HEK293 (cell line): ENCODE measurements around the gene RAI14.
A peak's percentile ranks its signal among the peaks of the same experiment; 100 is the strongest.
"Not testable (repeated sequence)": the region's sequence is repeated elsewhere in the genome, so short reads cannot be mapped to it uniquely, and the experiment has no call there.

ENCODE experiments used
- CTCF ChIA-PET: fragments of 350-600 bp; formaldehyde crosslinking; extraction: SDS; loops from one replicate; lab custom pipeline; 2021; ENCODE audit warnings: antibody characterized with exemption; lab: Yijun Ruan, JAX
- POLR2A ChIA-PET: fragments of 300-600 bp; formaldehyde crosslinking; extraction: SDS; loops from one replicate; lab custom pipeline; 2020; ENCODE audit warnings: antibody characterized with exemption, inconsistent platforms; lab: Yijun Ruan, JAX
- H3K27ac ChIP-seq: fragments of 200-500 bp; sonication (Bioruptor generic); 2 replicates; pipeline ENCODE4 v1.5.1; 2014; ENCODE audit warnings: low read depth, low read length, control low read depth, inconsistent platforms; ENCODE audit errors: extremely low read depth
- H3K36me3 ChIP-seq, 2 experiments: fragments of 200-500 bp in 1 of 2; sonication (Bioruptor generic) in 1 of 2; 1 replicate in 1 of 2; 2 replicates in 1 of 2; pipeline ENCODE4 v1.5.1; 2014 to 2017; ENCODE audit warnings: inconsistent platforms in 2 of 2, low read length in 2 of 2; ENCODE audit not compliant: control insufficient read depth in 2 of 2, insufficient read depth in 1 of 2
- H3K4me1 ChIP-seq: fragments of 200-500 bp; sonication (Bioruptor generic); 2 replicates; pipeline ENCODE4 v1.5.1; 2014; ENCODE audit warnings: mild to moderate bottlenecking, low read length, inconsistent platforms; ENCODE audit not compliant: control insufficient read depth, insufficient read depth
- H3K4me3 ChIP-seq: 2 replicates; pipeline ENCODE4 v1.5.1; 2011; ENCODE audit warnings: low read depth, mild to moderate bottlenecking, control low read depth, low read length, moderate library complexity
- H3K9me3 ChIP-seq: fragments of 200-500 bp; sonication (Bioruptor generic); 2 replicates; pipeline ENCODE4 v1.5.1; 2014; ENCODE audit warnings: low read depth, low read length, inconsistent platforms; ENCODE audit not compliant: control insufficient read depth, insufficient read depth
- GLIS1 ChIP-seq: fragments of 450-650 bp; formaldehyde crosslinking; IDR thresholded peaks from 2 replicates; pipeline ENCODE4 v1.5.1; 2016; ENCODE audit warnings: missing biosample characterization, missing genetic modification characterization
- HOXC10 ChIP-seq: sonication (generic); formaldehyde crosslinking; IDR thresholded peaks from 2 replicates; pipeline ENCODE4 v1.8.1; 2023; ENCODE audit warnings: mild to moderate bottlenecking, missing genetic modification reagents
- KLF8 ChIP-seq: fragments of 450-650 bp; formaldehyde crosslinking; IDR thresholded peaks from 2 replicates; pipeline ENCODE4 v1.5.1; 2016; ENCODE audit warnings: missing biosample characterization, missing genetic modification characterization
- SETDB1 ChIP-seq: IDR thresholded peaks from one replicate; pipeline ENCODE4 v1.6.1; 2017; ENCODE audit warnings: mild to moderate bottlenecking, low read length, moderate library complexity, mixed read lengths; ENCODE audit not compliant: insufficient read length
- SP3 ChIP-seq: fragments of 450-650 bp; formaldehyde crosslinking; IDR thresholded peaks from 2 replicates; pipeline ENCODE4 v1.5.1; 2016; ENCODE audit warnings: missing biosample characterization, missing genetic modification characterization
- TCF7L2 ChIP-seq: IDR thresholded peaks from 2 replicates; pipeline ENCODE4 v1.6.1; 2011; ENCODE audit warnings: low read depth, mild to moderate bottlenecking, inconsistent platforms, low read length, moderate library complexity, borderline replicate concordance
- ZNF132 ChIP-seq: fragments of 450-650 bp; formaldehyde crosslinking; IDR thresholded peaks from 2 replicates; pipeline ENCODE4 v1.5.1; 2017; ENCODE audit warnings: missing biosample characterization, missing genetic modification characterization, borderline replicate concordance
- ZNF184 ChIP-seq: fragments of 450-650 bp; IDR thresholded peaks from 2 replicates; pipeline ENCODE4 v1.5.1; 2018; ENCODE audit warnings: missing biosample characterization, mild to moderate bottlenecking, missing genetic modification characterization
- ZNF211 ChIP-seq: fragments of 450-650 bp; formaldehyde crosslinking; IDR thresholded peaks from 2 replicates; pipeline ENCODE4 v1.5.1; 2016; ENCODE audit warnings: low read depth, missing biosample characterization, missing genetic modification characterization
- ZNF223 ChIP-seq: fragments of 450-650 bp; formaldehyde crosslinking; IDR thresholded peaks from 2 replicates; pipeline ENCODE4 v1.5.1; 2016; ENCODE audit warnings: missing biosample characterization, missing genetic modification characterization
- ZNF324 ChIP-seq: fragments of 450-650 bp; formaldehyde crosslinking; IDR thresholded peaks from 2 replicates; pipeline ENCODE4 v1.5.1; 2016; ENCODE audit warnings: missing biosample characterization, missing genetic modification characterization
- ZNF398 ChIP-seq: fragments of 450-650 bp; formaldehyde crosslinking; IDR thresholded peaks from 2 replicates; pipeline ENCODE4 v1.5.1; 2017; ENCODE audit warnings: missing biosample characterization, missing genetic modification characterization
- ZNF560 ChIP-seq: fragments of 450-650 bp; formaldehyde crosslinking; IDR thresholded peaks from 2 replicates; pipeline ENCODE4 v1.5.1; 2017; ENCODE audit warnings: missing biosample characterization, missing genetic modification characterization, borderline replicate concordance
- ZNF585B ChIP-seq: fragments of 450-650 bp; formaldehyde crosslinking; IDR thresholded peaks from 2 replicates; pipeline ENCODE4 v1.5.1; 2016; ENCODE audit warnings: missing biosample characterization, missing genetic modification characterization
- ZNF610 ChIP-seq: fragments of 450-650 bp; formaldehyde crosslinking; IDR thresholded peaks from 2 replicates; pipeline ENCODE4 v1.5.1; 2016; ENCODE audit warnings: missing biosample characterization, missing genetic modification characterization, borderline replicate concordance
- ZNF621 ChIP-seq: fragments of 450-650 bp; formaldehyde crosslinking; IDR thresholded peaks from 2 replicates; pipeline ENCODE4 v1.5.1; 2017; ENCODE audit warnings: missing biosample characterization, missing genetic modification characterization
- ZNF747 ChIP-seq: fragments of 450-650 bp; formaldehyde crosslinking; IDR thresholded peaks from 2 replicates; pipeline ENCODE4 v1.5.1; 2016; ENCODE audit warnings: missing biosample characterization, missing genetic modification characterization
- ZNF777 ChIP-seq: fragments of 450-650 bp; formaldehyde crosslinking; IDR thresholded peaks from 2 replicates; pipeline ENCODE4 v1.5.1; 2017; ENCODE audit warnings: missing biosample characterization, missing genetic modification characterization, borderline replicate concordance
- TF ChIP-seq, protein P1 (sequence below): fragments of 450-650 bp; formaldehyde crosslinking; IDR thresholded peaks from 2 replicates; pipeline ENCODE4 v1.5.1; 2017; ENCODE audit warnings: missing biosample characterization, missing genetic modification characterization
- TF ChIP-seq, protein P2 (sequence below): fragments of 450-650 bp; IDR thresholded peaks from 2 replicates; pipeline ENCODE4 v1.5.1; 2018; ENCODE audit warnings: missing biosample characterization, mild to moderate bottlenecking, missing genetic modification characterization
- TF ChIP-seq, protein P3 (sequence below): fragments of 450-650 bp; formaldehyde crosslinking; IDR thresholded peaks from 2 replicates; pipeline ENCODE4 v1.5.1; 2016; ENCODE audit warnings: missing biosample characterization, missing genetic modification characterization

Gene RAI14

DNA sequence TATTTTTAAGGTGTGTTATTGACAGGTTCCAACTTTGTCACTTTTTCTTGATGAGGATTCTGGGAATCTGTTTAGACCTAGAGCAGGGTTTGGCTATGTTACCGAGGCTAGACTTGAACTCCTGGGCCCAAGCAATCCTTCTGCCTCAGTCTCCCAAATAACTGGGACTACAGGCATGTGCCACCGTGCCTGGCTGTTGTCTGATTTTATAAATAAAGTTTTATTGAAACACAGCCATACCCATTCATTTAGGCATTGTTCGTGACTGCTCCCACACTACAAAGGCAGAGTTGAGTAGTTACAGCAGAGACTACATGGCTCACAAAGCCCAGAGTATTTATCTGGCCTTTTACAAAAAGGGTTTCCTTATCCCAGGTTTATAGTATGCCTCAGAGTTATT is 102.4 kb downstream of the RAI14 start:
- ChIA-PET POLR2A (no interaction called here), CTCF (no interaction called here)
- Histone ChIP-seq H3K36me3 (peaks cover 13 to 31% of the 10 kb centered on the region in 2 experiments), H3K4me1 (peaks cover 3% of the 10 kb centered on the region; the same call in 1 of the 2 replicates), H3K27ac (no peak overlapping the region), H3K9me3 (no peaks in the 10 kb centered on the region), H3K4me3 (no peak overlapping the region)
- TF ChIP-seq ZNF560 (tag by site-specific recombination) (no peak), TCF7L2 (no peak), ZNF324 (no peak), ZNF621 (tag by site-specific recombination) (no peak), ZNF223 (tag by site-specific recombination) (no peak), ZNF132 (tag by site-specific recombination) (no peak), ZNF777 (tag by site-specific recombination) (no peak)
- TF ChIP-seq, protein P1, sequence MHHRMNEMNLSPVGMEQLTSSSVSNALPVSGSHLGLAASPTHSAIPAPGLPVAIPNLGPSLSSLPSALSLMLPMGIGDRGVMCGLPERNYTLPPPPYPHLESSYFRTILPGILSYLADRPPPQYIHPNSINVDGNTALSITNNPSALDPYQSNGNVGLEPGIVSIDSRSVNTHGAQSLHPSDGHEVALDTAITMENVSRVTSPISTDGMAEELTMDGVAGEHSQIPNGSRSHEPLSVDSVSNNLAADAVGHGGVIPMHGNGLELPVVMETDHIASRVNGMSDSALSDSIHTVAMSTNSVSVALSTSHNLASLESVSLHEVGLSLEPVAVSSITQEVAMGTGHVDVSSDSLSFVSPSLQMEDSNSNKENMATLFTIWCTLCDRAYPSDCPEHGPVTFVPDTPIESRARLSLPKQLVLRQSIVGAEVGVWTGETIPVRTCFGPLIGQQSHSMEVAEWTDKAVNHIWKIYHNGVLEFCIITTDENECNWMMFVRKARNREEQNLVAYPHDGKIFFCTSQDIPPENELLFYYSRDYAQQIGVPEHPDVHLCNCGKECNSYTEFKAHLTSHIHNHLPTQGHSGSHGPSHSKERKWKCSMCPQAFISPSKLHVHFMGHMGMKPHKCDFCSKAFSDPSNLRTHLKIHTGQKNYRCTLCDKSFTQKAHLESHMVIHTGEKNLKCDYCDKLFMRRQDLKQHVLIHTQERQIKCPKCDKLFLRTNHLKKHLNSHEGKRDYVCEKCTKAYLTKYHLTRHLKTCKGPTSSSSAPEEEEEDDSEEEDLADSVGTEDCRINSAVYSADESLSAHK (tag by site-specific recombination): no peak

GRCh38 chr5:34759213-34759612 is 103.1 kb downstream of the RAI14 start:
- H3K9me3 ChIP-seq, H3K27ac ChIP-seq, POLR2A ChIA-PET, H3K4me1 ChIP-seq: not testable (repeated sequence)
- H3K36me3 ChIP-seq: peaks cover 18 to 38% of the 10 kb centered on the region in 2 experiments
- TF ChIP-seq ZNF610 (tag by site-specific recombination): peak; percentile 92
- TF ChIP-seq, all 188 proteins: peak for 1; not testable (repeated sequence) for 187
- CTCF ChIA-PET: interaction anchor here (0.8 kb wide), 1 partner anchor 139 kb away, joined by 3 read pairs; no protein-coding TSS in a partner anchor
- not testable (repeated sequence) for H3K4me3 ChIP-seq

GRCh38 chr5:34765662-34766061 is 109.5 kb downstream of the RAI14 start:
- Histone ChIP-seq H3K36me3 (peaks cover 5 to 29% of the 10 kb centered on the region in 2 experiments; a peak in 2 of 3 replicates), H3K9me3 (no peaks in the 10 kb centered on the region), H3K4me1 (peaks cover 3% of the 10 kb centered on the region; the same call in 1 of the 2 replicates), H3K27ac (no peak overlapping the region), H3K4me3 (no peak overlapping the region)
- ChIA-PET CTCF (interaction anchor here (0.8 kb wide), 1 partner anchor 1560 kb away, joined by 4 read pairs; no protein-coding TSS in a partner anchor), POLR2A (no interaction called here)
- TF ChIP-seq, protein P2, sequence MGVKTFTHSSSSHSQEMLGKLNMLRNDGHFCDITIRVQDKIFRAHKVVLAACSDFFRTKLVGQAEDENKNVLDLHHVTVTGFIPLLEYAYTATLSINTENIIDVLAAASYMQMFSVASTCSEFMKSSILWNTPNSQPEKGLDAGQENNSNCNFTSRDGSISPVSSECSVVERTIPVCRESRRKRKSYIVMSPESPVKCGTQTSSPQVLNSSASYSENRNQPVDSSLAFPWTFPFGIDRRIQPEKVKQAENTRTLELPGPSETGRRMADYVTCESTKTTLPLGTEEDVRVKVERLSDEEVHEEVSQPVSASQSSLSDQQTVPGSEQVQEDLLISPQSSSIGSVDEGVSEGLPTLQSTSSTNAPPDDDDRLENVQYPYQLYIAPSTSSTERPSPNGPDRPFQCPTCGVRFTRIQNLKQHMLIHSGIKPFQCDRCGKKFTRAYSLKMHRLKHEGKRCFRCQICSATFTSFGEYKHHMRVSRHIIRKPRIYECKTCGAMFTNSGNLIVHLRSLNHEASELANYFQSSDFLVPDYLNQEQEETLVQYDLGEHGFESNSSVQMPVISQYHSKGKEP (tag by site-specific recombination): no peak
- TF ChIP-seq SETDB1: no peak
- no peak for TF ChIP-seq GLIS1 (tag by site-specific recombination)
- TF ChIP-seq ZNF585B (tag by site-specific recombination): peak; percentile 99

- CTCF ChIA-PET: interaction anchor here (0.6 to 0.7 kb wide), 2 partner anchors 147 to 157 kb away, joined by 4 to 9 read pairs; no protein-coding TSS in a partner anchor
- peaks cover 3% of the 10 kb centered on the region; the same call in 1 of the 2 replicates for H3K4me1 ChIP-seq
- no peak overlapping the region for H3K4me3 ChIP-seq
- H3K9me3 ChIP-seq: no peaks in the 10 kb centered on the region
- no peak overlapping the region for H3K27ac ChIP-seq
- TF ChIP-seq ZNF747 (tag by site-specific recombination) (no peak), ZNF211 (tag by site-specific recombination) (no peak), ZNF184 (tag by site-specific recombination) (no peak), ZNF398 (tag by site-specific recombination) (no peak), HOXC10 (CRISPR knock-in tag) (no peak), ZNF610 (tag by site-specific recombination) (no peak), SP3 (no peak), KLF8 (tag by site-specific recombination) (no peak)
- TF ChIP-seq, protein P3, sequence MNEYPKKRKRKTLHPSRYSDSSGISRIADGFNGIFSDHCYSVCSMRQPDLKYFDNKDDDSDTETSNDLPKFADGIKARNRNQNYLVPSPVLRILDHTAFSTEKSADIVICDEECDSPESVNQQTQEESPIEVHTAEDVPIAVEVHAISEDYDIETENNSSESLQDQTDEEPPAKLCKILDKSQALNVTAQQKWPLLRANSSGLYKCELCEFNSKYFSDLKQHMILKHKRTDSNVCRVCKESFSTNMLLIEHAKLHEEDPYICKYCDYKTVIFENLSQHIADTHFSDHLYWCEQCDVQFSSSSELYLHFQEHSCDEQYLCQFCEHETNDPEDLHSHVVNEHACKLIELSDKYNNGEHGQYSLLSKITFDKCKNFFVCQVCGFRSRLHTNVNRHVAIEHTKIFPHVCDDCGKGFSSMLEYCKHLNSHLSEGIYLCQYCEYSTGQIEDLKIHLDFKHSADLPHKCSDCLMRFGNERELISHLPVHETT: no peak
- TF ChIP-seq, all 188 proteins: peak for 0
- H3K36me3 ChIP-seq: peaks cover 5 to 15% of the 10 kb centered on the region in 2 experiments; a peak in 2 of 3 replicates
- POLR2A ChIA-PET: no interaction called here
These were observed 111.1 kb downstream of the RAI14 start for GRCh38 chr5:34767180-34767579.
